Measurements from ENCODE around the gene PRCC. TPM values are rescaled to one million over a fixed set of nuclear protein-coding genes. Genes with fewer than 3 reads are reported as not detected.
"Not testable (repeated sequence)": the region's sequence is repeated elsewhere in the genome, so short reads cannot be mapped to it uniquely, and the experiment has no call there.

Gene PRCC
- total RNA-seq, 4 donors from 2014 or later, result 43.3 to 114 (median 46.3) TPM

GRCh38 chr1:156754219-156754618, 13.1 kb upstream of the PRCC start:
- Histone ChIP-seq H3K36me3 (no peaks in the 10 kb centered on the region), H3K4me3 (no peak overlapping the region), H3K27me3 (no peaks in the 10 kb centered on the region), H3K4me1 (peaks cover 0 to 19% (median 7%) of the 10 kb centered on the region in 4 donors), H3K9me3 (no peaks in the 10 kb centered on the region), H3K27ac (no peak overlapping the region)
- peak in 1 of 3 donors; percentile 4 for DNase-seq
- no peak for TF ChIP-seq CTCF (IDR thresholded peaks at IDR 0.05)
- no peak for TF ChIP-seq POLR2A (IDR thresholded peaks at IDR 0.05)

GRCh38 chr1:156755527-156755950, 11.8 kb upstream of the PRCC start:
- peaks cover 0 to 13% (median 0%) of the 10 kb centered on the region in 4 donors for H3K4me1 ChIP-seq
- H3K27me3 ChIP-seq, result no peaks in the 10 kb centered on the region
- TF ChIP-seq CTCF (IDR thresholded peaks at IDR 0.05) (no peak), POLR2A (IDR thresholded peaks at IDR 0.05) (no peak)
- H3K27ac ChIP-seq, result no peak overlapping the region
- no peaks in the 10 kb centered on the region for H3K9me3 ChIP-seq
- H3K36me3 ChIP-seq, result no peaks in the 10 kb centered on the region
- H3K4me3 ChIP-seq, result no peak overlapping the region
- DNase-seq, result peak in 1 of 3 donors; percentile 10

- TF ChIP-seq CTCF (IDR thresholded peaks at IDR 0.05), result no peak
- no peak for TF ChIP-seq POLR2A (IDR thresholded peaks at IDR 0.05)
- Histone ChIP-seq H3K4me1 (peaks cover 0 to 13% (median 0%) of the 10 kb centered on the region in 4 donors), H3K27me3 (no peaks in the 10 kb centered on the region), H3K9me3 (no peaks in the 10 kb centered on the region), H3K36me3 (no peaks in the 10 kb centered on the region), H3K4me3 (no peak overlapping the region), H3K27ac (no peak overlapping the region)
- DNase-seq, result no peak
Measured at GRCh38 chr1:156756355-156756754, 11.0 kb upstream of the PRCC start.

- DNase-seq, result peak in 1 of 3 donors; percentile 15
- H3K4me1 ChIP-seq, H3K9me3 ChIP-seq, H3K4me3 ChIP-seq, H3K27ac ChIP-seq, H3K36me3 ChIP-seq, H3K27me3 ChIP-seq: not testable (repeated sequence)
Measured at GRCh38 chr1:156757572-156758253, 9.6 kb upstream of the PRCC start.

GRCh38 chr1:156760092-156760795, 7.1 kb upstream of the PRCC start:
- Histone ChIP-seq H3K4me1 (no peaks in the 10 kb centered on the region), H3K36me3 (no peaks in the 10 kb centered on the region), H3K4me3 (no peak overlapping the region), H3K27ac (no peak overlapping the region), H3K27me3 (no peaks in the 10 kb centered on the region), H3K9me3 (no peaks in the 10 kb centered on the region)
- DNase-seq, result no peak
- TF ChIP-seq CTCF (IDR thresholded peaks at IDR 0.05) (no peak), POLR2A (IDR thresholded peaks at IDR 0.05) (no peak)

- TF ChIP-seq CTCF (IDR thresholded peaks at IDR 0.05), result no peak
- TF ChIP-seq POLR2A (IDR thresholded peaks at IDR 0.05), result no peak
- Histone ChIP-seq H3K27ac (no peak overlapping the region), H3K27me3 (no peaks in the 10 kb centered on the region), H3K36me3 (no peaks in the 10 kb centered on the region), H3K4me3 (no peak overlapping the region), H3K4me1 (peaks cover 0 to under 1% (median 0%) of the 10 kb centered on the region in 4 donors), H3K9me3 (no peaks in the 10 kb centered on the region)
- DNase-seq, result no peak
Measured at GRCh38 chr1:156760796-156761104, 6.6 kb upstream of the PRCC start.

- peaks cover 0 to 27% (median 4%) of the 10 kb centered on the region in 4 donors for H3K4me1 ChIP-seq
- H3K4me3 ChIP-seq, DNase-seq, H3K27ac ChIP-seq, H3K27me3 ChIP-seq, H3K36me3 ChIP-seq, H3K9me3 ChIP-seq: not testable (repeated sequence)
Measured at GRCh38 chr1:156765136-156765535, 2.2 kb upstream of the PRCC start.
